ENCODE measurements around the gene RPS2. TPM values are rescaled to one million over a fixed set of nuclear protein-coding genes. Genes with fewer than 3 reads are reported as not detected.

RPS2 gene
- total and polyA plus RNA-seq, 2 experiments from 2014 or later, result 1,060 to 1,536 TPM

DNA sequence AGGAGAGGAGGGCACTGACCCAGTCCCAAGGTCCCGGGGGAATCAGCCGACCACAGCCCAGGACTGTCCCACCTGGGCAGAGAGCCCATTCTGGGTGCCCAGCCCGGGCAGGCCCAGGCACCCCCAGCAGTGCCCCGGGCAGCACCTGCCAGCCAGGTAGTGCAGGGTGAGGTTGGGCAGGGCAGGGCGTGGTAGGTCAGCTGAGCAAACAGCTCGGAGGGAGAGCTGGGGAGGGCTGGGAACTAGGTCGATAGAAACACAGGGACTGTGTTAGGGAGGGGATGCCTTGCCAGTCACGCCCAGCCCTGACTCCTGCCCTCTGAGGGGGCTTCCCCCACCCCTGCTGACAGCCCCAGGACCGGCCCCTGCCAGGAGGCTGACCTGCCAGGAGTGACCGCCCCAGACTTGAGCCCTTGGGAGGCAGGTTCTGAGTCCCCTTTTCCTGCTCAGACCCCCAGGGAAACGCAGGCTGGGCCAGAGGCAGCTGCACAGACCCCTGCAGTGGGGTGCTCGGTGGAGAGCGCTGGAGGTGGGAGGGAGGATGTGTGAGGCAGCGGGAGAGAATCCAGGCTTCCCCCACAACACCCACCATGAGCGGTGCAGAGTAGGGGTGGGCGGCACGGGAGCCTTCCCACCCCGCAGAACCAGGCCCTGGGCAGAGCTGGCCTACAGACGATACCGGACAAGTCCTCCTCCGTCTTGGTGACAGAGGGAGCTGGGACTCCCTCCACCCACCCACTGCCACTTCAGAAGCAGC, 51.1 kb downstream of the RPS2 start:
- Histone ChIP-seq H3K36me3 (ENCODE audit: low read depth) (no peaks in the 10 kb centered on the region), H3K9me2 (ENCODE audit: insufficient read depth) (no peaks in the 10 kb centered on the region), H3K9ac (no peak overlapping the region), H3F3A (ENCODE audit: insufficient read depth) (no peaks in the 10 kb centered on the region), H3K4me1 (ENCODE audit: insufficient read depth) (no peaks in the 10 kb centered on the region), H3K9me3 (ENCODE audit: low read depth) (no peaks in the 10 kb centered on the region), H3K4me2 (ENCODE audit: unreplicated experiment) (no peak overlapping the region), H4K20me1 (ENCODE audit: insufficient read depth) (no peaks in the 10 kb centered on the region), H3K27me3 (replicated peaks; ENCODE audit: insufficient read depth) (peaks cover 23% of the 10 kb centered on the region), H2AFZ (no peak overlapping the region), H3K4me3 (no peak overlapping the region), H3K79me2 (ENCODE audit: insufficient read depth) (no peaks in the 10 kb centered on the region), H3K27ac (no peak overlapping the region)
- in situ Hi-C loops (cut with MboI), result no loop called here
- WGBS, 2 experiments (ENCODE audit: low coverage in 1 of 2, low lambda C conversion rate in 2 of 2, missing lambda C conversion rate in 2 of 2), result 33 to 48% methylated on average over 14 to 17 of the region's 21 CpGs
- no peak for DNase-seq
- TF ChIP-seq EZH2 (IDR thresholded peaks at IDR 0.05; ENCODE audit: insufficient read depth, poor library complexity, severe bottlenecking) (no peak), EZH2phosphoT487 (IDR thresholded peaks at IDR 0.05; ENCODE audit: insufficient read depth, low read depth) (no peak)

GRCh38 chr16:1912215-1912543, 52.4 kb downstream of the RPS2 start:
- H3K4me3 ChIP-seq, result no peak overlapping the region
- DNase-seq, result no peak
- no peak for TF ChIP-seq EZH2phosphoT487 (IDR thresholded peaks at IDR 0.05; ENCODE audit: insufficient read depth, low read depth)
- TF ChIP-seq EZH2 (IDR thresholded peaks at IDR 0.05; ENCODE audit: insufficient read depth, poor library complexity, severe bottlenecking), result no peak
- no peak overlapping the region for H2AFZ ChIP-seq
- no peaks in the 10 kb centered on the region for H4K20me1 ChIP-seq (ENCODE audit: insufficient read depth)
- no peaks in the 10 kb centered on the region for H3K79me2 ChIP-seq (ENCODE audit: insufficient read depth)
- peaks cover 17% of the 10 kb centered on the region for H3K27me3 ChIP-seq (replicated peaks; ENCODE audit: insufficient read depth)
- 82 to 86% methylated on average over 13 to 17 of the region's 17 CpGs for WGBS, 2 experiments (ENCODE audit: low coverage in 1 of 2, low lambda C conversion rate in 2 of 2, missing lambda C conversion rate in 2 of 2)
- no peak overlapping the region for H3K27ac ChIP-seq
- in situ Hi-C loops (cut with MboI), result no loop called here
- H3F3A ChIP-seq (ENCODE audit: insufficient read depth), result no peaks in the 10 kb centered on the region
- no peaks in the 10 kb centered on the region for H3K36me3 ChIP-seq (ENCODE audit: low read depth)
- no peak overlapping the region for H3K4me2 ChIP-seq (ENCODE audit: unreplicated experiment)
- no peaks in the 10 kb centered on the region for H3K9me3 ChIP-seq (ENCODE audit: low read depth)
- H3K4me1 ChIP-seq (ENCODE audit: insufficient read depth), result no peaks in the 10 kb centered on the region
- no peak overlapping the region for H3K9ac ChIP-seq
- no peaks in the 10 kb centered on the region for H3K9me2 ChIP-seq (ENCODE audit: insufficient read depth)

Small RNA genes within 50 kb of the gene (small RNA-seq; reads per million reads assigned to genes)
- not detected for gene AC005363.2 (ENCODE audit: low read depth, low replicate concordance)
- gene RN7SL219P (ENCODE audit: low read depth, low replicate concordance), result not detected
- not detected for gene SNORA10 (ENCODE audit: low read depth, low replicate concordance)
- not detected for gene SNORA64 (ENCODE audit: low read depth, low replicate concordance)

Other genes starting within 250 kb of the RPS2 start
- gene NME3, start 193.3 kb downstream of the RPS2 start, total RNA-seq (2014; rRNA removed; shearing (Covaris generic)), result 45.3 and 57.7 TPM in 2 replicates
- gene NME3, start 193.3 kb downstream of the RPS2 start, polyA plus RNA-seq (2016; fragmentation: Nextera tagmentation; extraction: Ambion mirVana), result 50.8 and 55.4 TPM in 2 replicates
- 9.3 and 12.3 TPM in 2 replicates for gene EME2, start 192.0 kb downstream of the RPS2 start, total RNA-seq (2014; rRNA removed; shearing (Covaris generic))
- 3.1 and 3.9 TPM in 2 replicates for gene EME2, start 192.0 kb downstream of the RPS2 start, polyA plus RNA-seq (2016; fragmentation: Nextera tagmentation; extraction: Ambion mirVana)
- 96.5 and 99.4 TPM in 2 replicates for gene MRPS34, start 191.7 kb downstream of the RPS2 start, total RNA-seq (2014; rRNA removed; shearing (Covaris generic))
- 113 and 119 TPM in 2 replicates for gene MRPS34, start 191.7 kb downstream of the RPS2 start, polyA plus RNA-seq (2016; fragmentation: Nextera tagmentation; extraction: Ambion mirVana)
- gene SPSB3, start 182.3 kb downstream of the RPS2 start, total RNA-seq (2014; rRNA removed; shearing (Covaris generic)), result 35.3 and 50.2 TPM in 2 replicates
- 35.1 and 35.6 TPM in 2 replicates for gene SPSB3, start 182.3 kb downstream of the RPS2 start, polyA plus RNA-seq (2016; fragmentation: Nextera tagmentation; extraction: Ambion mirVana)
- 88.9 and 189 TPM in 2 replicates for gene NUBP2, start 181.9 kb downstream of the RPS2 start, total RNA-seq (2014; rRNA removed; shearing (Covaris generic))
- gene NUBP2, start 181.9 kb downstream of the RPS2 start, polyA plus RNA-seq (2016; fragmentation: Nextera tagmentation; extraction: Ambion mirVana), result 64.3 and 66.4 TPM in 2 replicates
- gene IGFALS, start 171.1 kb downstream of the RPS2 start, total RNA-seq (2014; rRNA removed; shearing (Covaris generic)), result 0.51 TPM in 1 of 2 replicates, not detected in the other
- not detected in 2 replicates for gene IGFALS, start 171.1 kb downstream of the RPS2 start, polyA plus RNA-seq (2016; fragmentation: Nextera tagmentation; extraction: Ambion mirVana)
- gene HAGH, start 138.0 kb downstream of the RPS2 start, total RNA-seq (2014; rRNA removed; shearing (Covaris generic)), result 48.4 and 76.5 TPM in 2 replicates
- 45.5 and 48.9 TPM in 2 replicates for gene HAGH, start 138.0 kb downstream of the RPS2 start, polyA plus RNA-seq (2016; fragmentation: Nextera tagmentation; extraction: Ambion mirVana)
- gene FAHD1, start 137.6 kb downstream of the RPS2 start, total RNA-seq (2014; rRNA removed; shearing (Covaris generic)), result 40.9 and 55.3 TPM in 2 replicates
- 39.7 and 40.6 TPM in 2 replicates for gene FAHD1, start 137.6 kb downstream of the RPS2 start, polyA plus RNA-seq (2016; fragmentation: Nextera tagmentation; extraction: Ambion mirVana)
- gene MEIOB, start 92.7 kb downstream of the RPS2 start, total RNA-seq (2014; rRNA removed; shearing (Covaris generic)), result 0.38 TPM in 1 of 2 replicates, not detected in the other
- gene MEIOB, start 92.7 kb downstream of the RPS2 start, polyA plus RNA-seq (2016; fragmentation: Nextera tagmentation; extraction: Ambion mirVana), result 0.14 TPM in 1 of 2 replicates, not detected in the other
- gene HS3ST6, start 46.4 kb downstream of the RPS2 start, total RNA-seq (2014; rRNA removed; shearing (Covaris generic)), result not detected in 2 replicates
- gene HS3ST6, start 46.4 kb downstream of the RPS2 start, polyA plus RNA-seq (2016; fragmentation: Nextera tagmentation; extraction: Ambion mirVana), result not detected in 2 replicates
- gene MSRB1, start 21.6 kb downstream of the RPS2 start, total RNA-seq (2014; rRNA removed; shearing (Covaris generic)), result 13.9 and 14.1 TPM in 2 replicates
- gene MSRB1, start 21.6 kb downstream of the RPS2 start, polyA plus RNA-seq (2016; fragmentation: Nextera tagmentation; extraction: Ambion mirVana), result 26.9 and 27.4 TPM in 2 replicates
- not detected in 2 replicates for gene RPL3L, start 10.1 kb downstream of the RPS2 start, total RNA-seq (2014; rRNA removed; shearing (Covaris generic))
- not detected in 2 replicates for gene RPL3L, start 10.1 kb downstream of the RPS2 start, polyA plus RNA-seq (2016; fragmentation: Nextera tagmentation; extraction: Ambion mirVana)
- 136 and 220 TPM in 2 replicates for gene NDUFB10, start 5.3 kb downstream of the RPS2 start, total RNA-seq (2014; rRNA removed; shearing (Covaris generic))
- 266 and 279 TPM in 2 replicates for gene NDUFB10, start 5.3 kb downstream of the RPS2 start, polyA plus RNA-seq (2016; fragmentation: Nextera tagmentation; extraction: Ambion mirVana)
- not detected in 2 replicates for gene RNF151, start 2.0 kb upstream of the RPS2 start, total RNA-seq (2014; rRNA removed; shearing (Covaris generic))
- 0.25 TPM in 1 of 2 replicates, not detected in the other for gene RNF151, start 2.0 kb upstream of the RPS2 start, polyA plus RNA-seq (2016; fragmentation: Nextera tagmentation; extraction: Ambion mirVana)
- 43.7 and 68.5 TPM in 2 replicates for gene TBL3, start 7.2 kb upstream of the RPS2 start, total RNA-seq (2014; rRNA removed; shearing (Covaris generic))
- 46.8 and 52.0 TPM in 2 replicates for gene TBL3, start 7.2 kb upstream of the RPS2 start, polyA plus RNA-seq (2016; fragmentation: Nextera tagmentation; extraction: Ambion mirVana)
- gene NOXO1, start 16.6 kb upstream of the RPS2 start, total RNA-seq (2014; rRNA removed; shearing (Covaris generic)), result not detected in 2 replicates
- 0.23 TPM in 1 of 2 replicates, not detected in the other for gene NOXO1, start 16.6 kb upstream of the RPS2 start, polyA plus RNA-seq (2016; fragmentation: Nextera tagmentation; extraction: Ambion mirVana)
- 16.4 and 26.4 TPM in 2 replicates for gene GFER, start 19.4 kb upstream of the RPS2 start, total RNA-seq (2014; rRNA removed; shearing (Covaris generic))
- gene GFER, start 19.4 kb upstream of the RPS2 start, polyA plus RNA-seq (2016; fragmentation: Nextera tagmentation; extraction: Ambion mirVana), result 31.0 and 31.6 TPM in 2 replicates
- gene SYNGR3, start 25.1 kb upstream of the RPS2 start, total RNA-seq (2014; rRNA removed; shearing (Covaris generic)), result 0.22 and 0.76 TPM in 2 replicates
- 0.72 and 1.3 TPM in 2 replicates for gene SYNGR3, start 25.1 kb upstream of the RPS2 start, polyA plus RNA-seq (2016; fragmentation: Nextera tagmentation; extraction: Ambion mirVana)
- 21.2 and 23.4 TPM in 2 replicates for gene ZNF598, start 45.0 kb upstream of the RPS2 start, total RNA-seq (2014; rRNA removed; shearing (Covaris generic))
- gene ZNF598, start 45.0 kb upstream of the RPS2 start, polyA plus RNA-seq (2016; fragmentation: Nextera tagmentation; extraction: Ambion mirVana), result 12.2 and 14.1 TPM in 2 replicates
- gene NPW, start 55.0 kb upstream of the RPS2 start, total RNA-seq (2014; rRNA removed; shearing (Covaris generic)), result not detected in 2 replicates
- 2.1 and 3.0 TPM in 2 replicates for gene NPW, start 55.0 kb upstream of the RPS2 start, polyA plus RNA-seq (2016; fragmentation: Nextera tagmentation; extraction: Ambion mirVana)
- gene NHERF2, start 62.1 kb upstream of the RPS2 start, total RNA-seq (2014; rRNA removed; shearing (Covaris generic)), result 27.3 and 39.7 TPM in 2 replicates
- 29.0 and 45.1 TPM in 2 replicates for gene NHERF2, start 62.1 kb upstream of the RPS2 start, polyA plus RNA-seq (2016; fragmentation: Nextera tagmentation; extraction: Ambion mirVana)
- gene NTHL1, start 83.0 kb upstream of the RPS2 start, total RNA-seq (2014; rRNA removed; shearing (Covaris generic)), result 19.9 and 22.8 TPM in 2 replicates
- 20.3 and 21.2 TPM in 2 replicates for gene NTHL1, start 83.0 kb upstream of the RPS2 start, polyA plus RNA-seq (2016; fragmentation: Nextera tagmentation; extraction: Ambion mirVana)
- 53.7 and 84.6 TPM in 2 replicates for gene TSC2, start 83.2 kb upstream of the RPS2 start, total RNA-seq (2014; rRNA removed; shearing (Covaris generic))
- 43.3 and 52.2 TPM in 2 replicates for gene TSC2, start 83.2 kb upstream of the RPS2 start, polyA plus RNA-seq (2016; fragmentation: Nextera tagmentation; extraction: Ambion mirVana)
- gene PKD1, start 171.1 kb upstream of the RPS2 start, total RNA-seq (2014; rRNA removed; shearing (Covaris generic)), result 200 and 201 TPM in 2 replicates
- 43.7 and 48.4 TPM in 2 replicates for gene PKD1, start 171.1 kb upstream of the RPS2 start, polyA plus RNA-seq (2016; fragmentation: Nextera tagmentation; extraction: Ambion mirVana)
- gene RAB26, start 183.8 kb upstream of the RPS2 start, total RNA-seq (2014; rRNA removed; shearing (Covaris generic)), result not detected in 2 replicates
- 0.30 and 0.71 TPM in 2 replicates for gene RAB26, start 183.8 kb upstream of the RPS2 start, polyA plus RNA-seq (2016; fragmentation: Nextera tagmentation; extraction: Ambion mirVana)
- 72.7 and 74.2 TPM in 2 replicates for gene TRAF7, start 191.0 kb upstream of the RPS2 start, total RNA-seq (2014; rRNA removed; shearing (Covaris generic))
- gene TRAF7, start 191.0 kb upstream of the RPS2 start, polyA plus RNA-seq (2016; fragmentation: Nextera tagmentation; extraction: Ambion mirVana), result 28.8 and 29.3 TPM in 2 replicates
- gene CASKIN1, start 231.8 kb upstream of the RPS2 start, total RNA-seq (2014; rRNA removed; shearing (Covaris generic)), result under 0.01 TPM in 1 of 2 replicates, not detected in the other
- gene CASKIN1, start 231.8 kb upstream of the RPS2 start, polyA plus RNA-seq (2016; fragmentation: Nextera tagmentation; extraction: Ambion mirVana), result not detected in 2 replicates
- gene MLST8, start 240.6 kb upstream of the RPS2 start, total RNA-seq (2014; rRNA removed; shearing (Covaris generic)), result 58.6 and 62.9 TPM in 2 replicates
- gene MLST8, start 240.6 kb upstream of the RPS2 start, polyA plus RNA-seq (2016; fragmentation: Nextera tagmentation; extraction: Ambion mirVana), result 46.5 and 54.6 TPM in 2 replicates
- gene BRICD5, start 246.0 kb upstream of the RPS2 start, total RNA-seq (2014; rRNA removed; shearing (Covaris generic)), result 2.1 and 2.9 TPM in 2 replicates
- gene BRICD5, start 246.0 kb upstream of the RPS2 start, polyA plus RNA-seq (2016; fragmentation: Nextera tagmentation; extraction: Ambion mirVana), result 0.22 and 0.56 TPM in 2 replicates

Data from GM23248 (cell line).